Stimulated activated CD8-positive, alpha-beta memory T cell treated with anti-CD3 and anti-CD28 coated beads, Interleukin-2, amount 100 ng/mL, for 48 hours (primary cell): ENCODE measurements around the gene BEGAIN.

Source experiments
- DNase-seq, 2 donors: peaks; one replicate each; pipeline ENCODE4 v3.0.0-alpha.2; 2020; ENCODE audit warnings: low read depth in 2 of 2

BEGAIN gene

GRCh38 chr14:100567877-100568163 is 19.4 kb downstream of the BEGAIN start:
- no peak for DNase-seq

- no peak for DNase-seq
These were observed 20.0 kb downstream of the BEGAIN start for GRCh38 chr14:100567009-100567876.

- DNase-seq: no peak
These were observed 20.6 kb downstream of the BEGAIN start for GRCh38 chr14:100566586-100566985.

- no peak for DNase-seq
These were observed 21.1 kb downstream of the BEGAIN start for GRCh38 chr14:100566119-100566518.

- no peak for DNase-seq
These were observed 21.6 kb downstream of the BEGAIN start for GRCh38 chr14:100565650-100566049.

GRCh38 chr14:100564512-100564911 is 22.7 kb downstream of the BEGAIN start:
- DNase-seq: no peak

GRCh38 chr14:100562751-100563150 is 24.5 kb downstream of the BEGAIN start:
- DNase-seq: no peak

GRCh38 chr14:100561005-100561404 is 26.2 kb downstream of the BEGAIN start:
- DNase-seq: no peak

GRCh38 chr14:100560471-100560870 is 26.7 kb downstream of the BEGAIN start:
- DNase-seq: no peak

- no peak for DNase-seq
These were observed 27.8 kb downstream of the BEGAIN start for GRCh38 chr14:100559455-100559854.

- DNase-seq: no peak
These were observed 28.3 kb downstream of the BEGAIN start for GRCh38 chr14:100558966-100559365.

GRCh38 chr14:100558226-100558625 is 29.0 kb downstream of the BEGAIN start:
- no peak for DNase-seq

- DNase-seq: no peak
These were observed 29.6 kb downstream of the BEGAIN start for GRCh38 chr14:100557658-100558057.

GRCh38 chr14:100556936-100557505 is 30.2 kb downstream of the BEGAIN start:
- DNase-seq: no peak

- no peak for DNase-seq
These were observed 31.1 kb downstream of the BEGAIN start for GRCh38 chr14:100556140-100556475.

GRCh38 chr14:100555436-100556139 is 31.6 kb downstream of the BEGAIN start:
- DNase-seq: no peak

GRCh38 chr14:100554696-100555320 is 32.4 kb downstream of the BEGAIN start:
- no peak for DNase-seq

- DNase-seq: no peak
These were observed 33.0 kb downstream of the BEGAIN start for GRCh38 chr14:100554082-100554677.

- no peak for DNase-seq
These were observed 33.7 kb downstream of the BEGAIN start for GRCh38 chr14:100553471-100553870.

GRCh38 chr14:100552524-100553125 is 34.6 kb downstream of the BEGAIN start:
- DNase-seq: no peak

- DNase-seq: no peak
These were observed 36.2 kb downstream of the BEGAIN start for GRCh38 chr14:100551056-100551455.
